Inferior parietal cortex (tissue), 1 donor: ENCODE measurements around the gene CACNA1E.

Source experiments
- DNase-seq: peaks from one replicate; pipeline ENCODE4 v3.0.0-alpha.2; 2016; ENCODE audit errors: extremely low spot score

CACNA1E gene

GRCh38 chr1:181484821-181485220, 1.5 kb downstream of the CACNA1E start:
- no peak for DNase-seq

GRCh38 chr1:181485287-181486097, 2.2 kb downstream of the CACNA1E start:
- DNase-seq = no peak

DNA sequence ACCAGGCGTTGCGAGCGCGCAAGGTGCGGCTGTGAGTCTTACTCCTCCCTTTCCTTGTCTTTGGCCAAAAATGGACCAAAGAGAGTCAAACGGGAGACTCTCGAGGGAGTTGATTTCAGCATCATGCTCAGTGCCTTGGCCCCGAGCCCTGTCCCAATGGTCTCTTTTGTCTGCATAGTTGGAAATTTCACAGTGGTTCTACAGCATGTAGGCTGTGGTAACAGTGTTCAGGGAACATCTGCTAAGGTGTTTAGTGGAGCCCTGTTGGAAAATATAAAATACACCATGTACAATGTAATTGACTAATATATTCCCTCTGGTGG, 2.7 kb downstream of the CACNA1E start:
- no peak for DNase-seq

- DNase-seq = no peak
Observed at GRCh38 chr1:181488866-181489265, 5.5 kb downstream of the CACNA1E start.

DNA sequence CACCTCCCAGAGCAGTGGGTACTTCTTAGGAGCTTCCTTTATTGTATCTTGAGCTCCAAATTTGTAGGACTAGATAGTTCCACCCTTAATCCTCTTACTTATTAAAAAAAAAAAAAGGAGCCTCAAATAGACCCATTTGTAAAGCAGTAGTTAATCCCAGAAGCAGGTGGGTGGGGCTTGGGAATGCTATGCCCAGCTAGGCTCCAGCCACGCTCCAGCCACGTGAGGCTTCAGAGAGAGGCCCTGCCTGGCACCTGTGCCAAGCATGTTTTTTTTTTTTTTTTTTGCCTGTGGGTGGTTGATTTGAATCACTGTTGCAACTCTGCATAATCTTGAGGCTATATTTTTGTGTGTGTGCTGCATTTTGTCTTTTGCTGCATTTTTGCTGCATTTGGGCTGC, 7.0 kb downstream of the CACNA1E start:
- no peak for DNase-seq

DNA sequence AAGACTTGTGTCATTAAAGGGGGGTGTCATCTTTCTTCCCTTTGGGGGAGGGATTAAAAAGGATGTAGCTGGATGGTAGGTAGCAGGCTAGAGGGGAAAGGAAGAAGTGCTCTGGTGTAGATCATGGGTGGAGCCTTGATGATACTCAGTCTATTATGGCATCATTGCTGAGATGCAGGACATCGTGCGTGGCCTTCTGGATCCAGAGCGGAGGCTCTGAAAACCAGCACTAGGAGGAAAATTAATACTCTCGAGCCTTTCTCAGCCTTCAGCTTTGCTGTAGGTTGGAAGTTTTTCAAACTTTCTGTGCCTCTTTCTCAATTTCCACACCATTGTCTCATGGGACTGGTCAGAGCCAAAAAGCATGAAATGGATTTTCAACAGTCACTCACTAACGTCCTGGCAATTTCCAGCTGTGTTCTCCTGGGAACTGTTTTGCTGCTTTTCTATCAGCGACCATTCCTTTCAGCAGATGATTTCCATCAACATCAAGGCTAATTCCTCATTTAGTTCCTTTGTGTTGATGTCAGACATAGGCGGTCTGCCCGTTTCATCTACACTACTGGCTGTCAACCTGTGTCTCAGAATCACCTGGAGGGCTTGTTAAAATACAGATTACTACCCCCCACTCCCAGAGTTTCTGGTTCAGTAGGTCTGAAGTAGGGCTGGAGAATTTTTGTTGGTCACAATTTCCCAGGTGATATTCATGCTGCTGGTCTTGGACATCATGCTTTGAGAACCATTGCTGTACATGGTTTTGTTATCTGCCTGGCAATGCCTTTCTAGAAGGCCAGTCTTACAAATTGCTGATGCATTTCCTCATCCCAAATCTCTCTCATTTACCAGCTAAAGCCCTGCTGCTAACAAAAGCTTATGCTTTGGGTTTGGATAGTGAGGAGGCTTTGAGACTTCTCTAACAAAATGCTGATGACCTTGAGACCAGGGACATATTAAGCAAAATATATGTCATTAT, 7.7 kb downstream of the CACNA1E start:
- no peak for DNase-seq

DNA sequence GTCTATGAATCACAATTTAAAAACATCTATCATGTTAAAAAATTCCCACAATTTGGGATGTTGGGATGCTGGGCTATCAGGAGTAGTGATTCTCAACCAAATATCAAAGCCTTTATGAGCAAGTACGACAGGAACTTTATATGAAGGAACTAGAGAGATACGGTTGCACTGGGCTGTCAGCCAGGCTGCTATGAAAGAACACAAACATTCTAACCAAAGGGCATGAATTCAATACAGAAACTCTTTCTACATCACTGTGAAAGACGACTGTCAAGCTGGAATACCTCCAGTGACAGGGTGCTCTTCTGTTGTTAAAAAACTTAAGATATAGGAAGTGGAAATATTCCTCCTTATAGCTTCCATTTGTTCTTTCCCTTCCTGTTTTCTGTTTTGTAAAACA, 9.8 kb downstream of the CACNA1E start:
- DNase-seq = no peak

GRCh38 chr1:181493885-181494284, 10.6 kb downstream of the CACNA1E start:
- no peak for DNase-seq

GRCh38 chr1:181496759-181497158, 13.4 kb downstream of the CACNA1E start:
- DNase-seq = no peak

DNA sequence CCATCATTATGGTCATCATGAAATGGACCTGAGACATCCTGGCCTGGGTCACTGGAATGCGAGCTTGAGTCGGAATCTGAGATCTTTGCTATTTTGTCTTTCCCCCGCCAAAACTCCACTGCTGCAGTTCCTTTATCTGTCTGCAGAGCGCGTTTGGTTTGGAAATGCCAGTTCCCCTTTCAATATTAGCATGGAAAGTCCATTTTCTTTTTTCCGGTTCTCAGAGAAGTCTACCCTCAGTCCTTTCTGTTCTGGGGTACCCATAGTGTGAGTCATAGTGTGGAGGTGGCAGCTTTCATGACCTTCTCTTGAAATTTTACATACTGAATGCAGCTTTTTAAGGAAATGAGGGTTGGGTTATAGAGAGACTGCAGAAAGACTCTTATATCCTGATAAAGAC, 14.6 kb downstream of the CACNA1E start:
- no peak for DNase-seq

- DNase-seq = no peak
Observed at GRCh38 chr1:181499825-181500224, 16.5 kb downstream of the CACNA1E start.

DNA sequence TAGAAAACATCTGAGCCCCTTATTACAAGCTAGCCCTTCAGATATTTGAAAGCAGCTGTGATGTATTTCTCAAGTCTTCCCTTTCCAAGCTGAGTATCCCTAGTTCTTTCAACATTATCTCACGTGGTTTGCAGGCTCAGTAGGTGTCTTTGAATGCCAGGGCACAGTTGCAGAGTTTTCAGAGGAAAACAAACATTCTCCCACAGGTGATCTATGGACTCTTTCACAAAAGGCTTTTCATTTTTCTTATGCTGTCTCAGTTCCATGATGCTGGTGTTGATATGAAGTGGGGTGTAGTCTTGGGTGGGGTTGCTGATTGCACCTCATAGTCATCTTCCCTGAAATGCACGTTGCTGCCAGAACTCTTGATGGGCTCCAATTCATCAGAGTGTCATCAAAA, 17.3 kb downstream of the CACNA1E start:
- no peak for DNase-seq

- DNase-seq = no peak
Observed at GRCh38 chr1:181501612-181502011, 18.3 kb downstream of the CACNA1E start.

GRCh38 chr1:181503171-181503810, 20.0 kb downstream of the CACNA1E start:
- no peak for DNase-seq

GRCh38 chr1:181504399-181504842, 21.1 kb downstream of the CACNA1E start:
- DNase-seq = no peak

DNA sequence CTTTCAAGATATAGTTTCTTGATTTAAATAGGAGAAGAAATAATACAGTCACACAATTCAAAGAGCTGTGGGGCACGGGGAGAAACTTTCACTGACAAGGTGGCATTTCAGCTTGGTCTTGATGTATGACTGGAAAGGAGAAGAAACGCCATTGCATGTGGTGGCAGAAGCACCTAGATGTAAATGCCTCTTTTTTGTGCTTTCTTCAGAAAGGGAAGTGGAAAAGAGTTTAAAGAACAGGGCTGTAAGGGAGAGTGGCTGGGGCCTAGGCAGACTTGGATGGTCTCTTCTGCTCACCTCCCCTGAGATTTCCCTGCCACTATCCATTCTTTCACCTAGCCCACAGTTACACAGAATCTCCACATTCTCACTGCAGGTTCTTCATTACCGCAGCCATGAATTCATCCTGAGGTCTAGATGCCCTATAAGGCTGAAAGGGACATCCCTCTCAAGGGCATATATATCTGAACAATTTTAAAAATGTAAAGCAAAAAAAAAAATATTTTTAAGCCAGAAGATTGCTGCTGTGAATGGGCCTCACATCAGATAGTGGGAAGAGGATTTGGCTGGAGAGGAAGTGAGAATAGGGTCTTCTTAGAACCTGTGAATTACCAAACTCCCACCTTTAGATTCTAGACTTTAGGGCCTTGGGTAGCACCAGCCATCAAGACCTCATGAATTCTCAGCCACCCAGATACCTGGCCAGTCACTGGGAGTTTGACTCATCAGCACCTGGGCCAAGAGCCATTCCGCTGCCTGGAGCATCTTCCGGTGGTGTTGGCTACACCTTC, 23.4 kb downstream of the CACNA1E start:
- no peak for DNase-seq

- no peak for DNase-seq
Observed at GRCh38 chr1:181508486-181509165, 25.3 kb downstream of the CACNA1E start.

DNA sequence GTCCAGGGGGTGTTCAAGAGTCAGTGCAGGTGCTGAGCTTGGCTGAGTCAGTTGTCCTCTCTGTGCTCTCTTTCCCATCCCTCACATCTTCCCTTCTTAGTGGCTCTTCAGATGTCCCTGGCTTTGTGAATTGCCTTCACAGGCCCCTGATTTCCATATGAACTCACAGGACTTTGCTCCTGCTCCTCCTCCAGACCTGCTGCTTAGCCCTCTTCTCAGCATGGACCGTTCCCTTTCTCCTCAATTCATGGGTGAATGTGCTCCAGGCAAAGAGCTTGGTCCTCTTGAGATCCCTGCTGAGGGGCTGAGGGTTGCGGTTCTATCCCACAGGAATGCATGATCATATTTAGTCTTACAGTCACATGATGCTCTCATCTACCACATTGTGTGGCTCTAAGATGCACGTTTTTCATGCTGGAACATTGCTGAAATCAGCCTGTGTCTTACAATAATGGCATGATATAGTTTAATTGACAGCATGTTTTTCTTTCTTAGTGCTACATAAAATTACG, 30.5 kb downstream of the CACNA1E start:
- DNase-seq = no peak

DNA sequence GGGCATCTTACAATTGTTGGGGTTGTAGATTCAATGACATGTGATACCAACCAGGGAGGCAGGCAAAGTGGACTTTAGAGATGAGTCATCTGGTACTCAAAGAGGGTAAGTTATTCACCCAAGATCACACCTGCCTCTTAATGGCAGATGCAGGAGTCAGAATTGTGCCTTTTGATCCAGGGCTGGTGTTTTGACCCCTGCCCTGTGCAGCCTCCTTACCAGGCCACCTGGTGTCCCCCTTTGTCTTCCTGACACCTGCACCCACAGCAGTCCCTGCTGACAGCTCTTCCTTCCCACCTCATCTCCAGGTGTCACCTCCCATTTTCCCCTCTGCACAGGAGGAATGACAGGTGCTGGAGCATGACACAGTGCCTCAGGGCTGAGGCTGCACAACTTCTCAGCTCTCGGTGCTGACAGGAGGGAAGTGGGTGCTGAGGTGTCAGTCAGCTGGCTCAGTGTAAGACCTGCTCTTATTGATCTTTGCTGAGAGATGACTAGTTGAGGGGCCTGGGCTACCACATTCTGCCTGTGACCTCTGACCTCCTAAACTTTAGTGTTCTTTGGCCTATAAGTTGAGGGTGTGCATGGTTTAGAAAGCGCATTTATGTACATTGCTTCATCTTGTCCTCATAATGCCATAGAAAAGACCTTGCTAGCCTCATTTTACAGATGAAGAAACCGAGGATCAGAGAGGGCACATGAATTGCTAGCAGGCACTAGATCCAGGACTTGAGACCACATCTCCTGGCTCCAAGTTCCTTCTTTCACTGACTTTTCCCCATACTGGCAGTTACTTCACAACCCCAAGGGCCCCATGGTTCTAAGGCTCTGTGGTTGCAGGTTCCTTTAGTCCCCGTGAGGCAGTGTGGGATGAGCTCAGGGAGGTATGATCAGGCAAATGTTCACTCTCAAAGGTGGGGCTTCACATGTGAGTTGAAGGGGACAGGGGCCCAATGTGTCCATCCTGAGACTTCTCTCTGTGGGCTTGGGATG, 31.3 kb downstream of the CACNA1E start:
- no peak for DNase-seq
